GM12864 (cell line): ENCODE data around the gene HYAL2.
"Not testable (repeated sequence)": the region's sequence is repeated elsewhere in the genome, so short reads cannot be mapped to it uniquely, and the experiment has no call there.

Experiments used
- DNase-seq: peaks from one replicate; pipeline ENCODE4 v3.0.0-alpha.2; 2011; ENCODE audit warnings: low read depth
- H3K4me3 ChIP-seq: 2 replicates; pipeline ENCODE4 v1.5.1; 2011; ENCODE audit warnings: mild to moderate bottlenecking, low read depth, low read length, control low read depth
- CTCF ChIP-seq: IDR thresholded peaks from 2 replicates; pipeline ENCODE4 v1.5.1; 2011; ENCODE audit warnings: low read depth, mild to moderate bottlenecking, moderate library complexity, low read length, control low read depth, inconsistent platforms; ENCODE audit errors: missing control alignments

HYAL2 gene

DNA sequence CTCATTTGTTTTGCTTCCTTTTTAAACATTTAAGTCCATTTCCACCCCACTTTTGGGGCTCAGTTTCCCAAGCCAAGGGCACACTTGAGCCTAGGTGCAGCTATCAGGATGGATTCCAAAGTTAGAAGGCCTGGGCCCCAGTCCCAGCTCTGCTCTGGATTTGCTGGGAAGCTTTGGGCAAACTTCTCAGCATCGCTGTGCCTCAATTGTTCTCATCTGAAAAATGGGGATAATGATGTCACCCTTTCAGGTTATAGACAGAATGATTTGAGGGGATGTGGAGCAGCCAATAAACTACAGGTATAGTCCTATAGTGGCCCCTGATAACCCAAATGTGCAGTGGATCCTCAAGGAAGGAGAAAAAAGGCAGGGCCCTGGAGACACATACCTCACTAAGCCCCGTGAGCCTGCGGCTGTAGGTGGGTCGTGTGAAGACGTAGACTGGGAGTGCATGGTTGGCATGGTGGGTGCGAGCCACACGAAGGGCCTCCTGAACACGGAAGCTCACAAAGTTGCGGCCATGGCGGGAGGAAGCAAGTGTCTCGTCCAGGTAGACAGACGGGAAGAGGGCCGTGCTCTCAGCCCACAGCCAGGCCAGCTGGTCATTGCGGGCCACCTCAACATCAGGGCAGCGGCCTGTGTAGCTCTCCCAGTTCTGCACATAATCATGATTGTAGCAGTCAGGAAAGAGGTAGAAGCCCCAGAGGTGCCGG lies 3.2 kb downstream of the HYAL2 start:
- no peak for TF ChIP-seq CTCF
- DNase-seq: no peak
- no peak overlapping the region for H3K4me3 ChIP-seq

- TF ChIP-seq CTCF: no peak
- no peak for DNase-seq
- H3K4me3 ChIP-seq: no peak overlapping the region
These were observed 3.9 kb downstream of the HYAL2 start for GRCh38 chr3:50318615-50319014.

DNA sequence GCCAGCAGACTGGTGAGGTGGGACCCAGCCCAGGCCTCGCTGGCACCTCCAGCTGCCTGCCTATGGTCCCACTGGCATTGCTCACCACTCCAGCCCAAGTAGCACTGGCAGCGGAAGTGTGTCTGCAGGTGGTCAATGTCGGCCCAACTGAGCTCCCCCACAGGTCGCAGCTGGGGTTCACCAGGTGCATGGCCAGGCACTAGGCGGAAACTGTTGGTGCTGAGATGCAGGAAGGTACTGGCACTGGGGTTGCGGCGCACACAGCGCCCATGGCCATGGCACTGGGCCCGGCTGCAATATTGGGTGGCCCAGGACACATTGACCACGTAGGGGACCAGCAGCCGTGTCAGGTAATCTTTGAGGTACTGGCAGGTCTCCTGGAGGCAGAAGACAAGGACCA lies 4.4 kb downstream of the HYAL2 start:
- TF ChIP-seq CTCF: no peak
- no peak overlapping the region for H3K4me3 ChIP-seq
- no peak for DNase-seq

DNA sequence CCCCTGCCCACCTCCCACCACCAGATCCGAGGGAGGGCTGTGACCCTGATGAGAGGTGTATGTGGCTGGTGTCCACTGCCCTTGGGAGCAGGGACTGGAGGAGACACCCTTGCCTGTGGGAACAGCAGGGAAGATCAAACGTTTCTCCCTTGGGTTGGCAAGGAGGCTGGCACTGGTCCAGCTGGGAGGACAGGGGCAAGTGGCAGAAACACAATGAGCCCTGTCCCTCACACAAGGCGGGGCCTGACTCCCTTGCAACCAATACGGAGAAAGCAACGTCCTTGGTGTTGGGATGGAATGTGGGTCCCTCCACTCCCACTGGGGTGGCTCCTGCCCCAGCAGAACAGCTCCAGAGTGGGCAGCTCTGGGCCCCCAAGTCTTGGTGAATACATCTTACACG lies 5.2 kb downstream of the HYAL2 start:
- DNase-seq: no peak
- H3K4me3 ChIP-seq: no peak overlapping the region
- TF ChIP-seq CTCF: no peak

DNA sequence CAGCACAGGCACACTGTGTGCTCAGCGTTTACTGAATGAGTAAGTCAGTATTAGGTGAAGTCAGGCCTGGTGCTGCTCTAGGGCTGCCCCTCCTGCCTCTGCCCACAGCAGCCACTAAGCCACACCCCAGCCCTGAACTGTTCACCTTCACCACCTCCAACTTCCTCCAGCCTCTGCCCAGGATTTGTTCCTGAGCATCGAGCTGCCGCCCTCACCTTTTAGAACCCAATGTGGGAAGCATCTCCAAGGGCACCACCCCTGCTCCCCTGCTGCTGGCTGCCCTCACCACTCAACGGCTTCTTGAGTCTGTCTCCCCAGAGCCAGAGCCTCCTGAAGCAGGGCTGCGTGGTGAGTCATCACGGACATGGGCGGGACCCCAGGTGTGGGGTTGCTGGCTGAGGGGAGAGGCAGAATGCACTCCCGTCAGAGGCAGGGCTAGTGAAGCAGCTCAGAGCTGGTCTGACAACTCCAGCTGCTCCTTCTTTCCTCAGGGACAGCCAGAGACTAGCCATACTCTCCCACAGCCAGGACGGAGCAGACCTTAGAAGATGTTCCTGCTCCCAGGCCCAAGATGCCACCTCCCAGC lies 5.8 kb downstream of the HYAL2 start:
- no peak for TF ChIP-seq CTCF
- H3K4me3 ChIP-seq: no peak overlapping the region
- no peak for DNase-seq

DNA sequence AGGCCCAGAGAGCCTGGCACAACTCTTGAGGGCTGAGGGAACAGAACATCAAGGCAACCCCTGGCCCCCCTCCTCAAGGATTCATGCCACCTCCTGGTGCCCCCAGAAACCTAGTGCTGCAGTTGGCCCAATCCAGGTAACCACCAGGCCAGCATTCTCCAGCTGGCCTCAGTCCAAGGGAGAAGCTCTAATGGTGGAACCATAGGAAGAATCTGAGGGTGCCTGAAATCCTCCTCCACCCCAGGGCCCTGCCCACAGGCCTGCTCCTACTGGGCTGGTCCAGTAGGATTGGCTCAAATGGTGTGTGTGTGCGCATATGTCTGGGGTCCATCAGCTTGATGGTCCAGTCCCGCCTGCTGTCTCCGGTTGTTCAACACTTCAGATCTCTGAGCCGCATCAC lies 7.7 kb downstream of the HYAL2 start:
- DNase-seq: no peak
- no peak overlapping the region for H3K4me3 ChIP-seq
- no peak for TF ChIP-seq CTCF

DNA sequence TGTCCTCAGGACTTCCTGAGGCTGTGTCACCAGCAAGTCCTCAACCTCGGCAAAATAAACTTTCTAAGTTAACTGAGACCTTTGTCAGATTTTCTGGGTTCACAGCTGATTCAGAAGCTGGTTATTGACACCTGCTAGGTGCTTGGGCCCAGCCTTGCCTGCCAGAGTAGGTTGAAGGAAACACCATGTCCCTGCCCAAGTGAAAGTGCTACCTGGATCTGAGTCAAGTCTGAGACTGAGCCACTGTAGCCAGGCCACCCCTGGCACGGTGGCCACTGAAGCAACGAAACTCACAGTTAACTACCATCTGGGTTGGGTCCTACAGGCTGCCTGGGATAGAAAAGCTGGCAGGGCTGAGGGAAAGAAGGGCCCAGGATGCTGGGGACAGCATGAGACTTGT lies 8.2 kb downstream of the HYAL2 start:
- no peak for DNase-seq
- H3K4me3 ChIP-seq: no peak overlapping the region
- TF ChIP-seq CTCF: no peak

DNA sequence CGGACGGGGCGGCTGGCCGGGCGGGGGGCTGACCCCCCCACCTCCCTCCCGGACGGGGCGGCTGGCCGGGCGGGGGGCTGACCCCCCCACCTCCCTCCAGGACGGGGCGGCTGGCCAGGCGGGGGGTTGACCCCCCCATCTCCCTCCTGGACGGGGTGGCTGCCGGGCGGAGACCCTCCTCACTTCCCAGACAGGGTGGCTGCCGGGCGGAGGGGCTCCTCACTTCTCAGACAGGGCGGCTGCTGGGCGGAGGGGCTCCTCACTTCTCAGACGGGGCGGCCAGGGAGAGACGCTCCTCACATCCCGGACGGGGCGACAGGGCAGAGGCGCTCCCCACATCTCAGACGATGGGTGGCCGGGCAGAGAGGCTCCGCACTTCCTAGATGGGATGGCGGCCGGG lies 10.5 kb downstream of the HYAL2 start:
- H3K4me3 ChIP-seq, DNase-seq: not testable (repeated sequence)
